Esophagus muscularis mucosa (tissue), 4 donors: ENCODE results near the gene CD22. TPM values are rescaled to one million over a fixed set of nuclear protein-coding genes. Genes with fewer than 3 reads are reported as not detected.
"Not testable (repeated sequence)": the region's sequence is repeated elsewhere in the genome, so short reads cannot be mapped to it uniquely, and the experiment has no call there.

Source experiments
- DNase-seq: peaks from one replicate; pipeline ENCODE4 v3.0.0-alpha.2; 2017; ENCODE audit errors: extremely low spot score
- H3K27ac ChIP-seq, 4 donors: fragments of 200-600 bp; sonication (generic); replicated peaks in 1 of 4; 1 replicate in 3 of 4; 2 replicates in 1 of 4; pipeline ENCODE4 v1.5.1; 2016 to 2019; ENCODE audit warnings: mild to moderate bottlenecking in 1 of 4
- H3K27me3 ChIP-seq, 4 donors: fragments of 200-600 bp; sonication (generic); one replicate each; pipeline versions ENCODE4 v1.5.1 to v1.6.0; 2016 to 2019
- H3K36me3 ChIP-seq, 4 donors: fragments of 200-600 bp; sonication (generic); one replicate each; pipeline ENCODE4 v1.5.1; 2016 to 2019
- H3K4me1 ChIP-seq, 4 donors: fragments of 200-600 bp; sonication (generic); one replicate each; pipeline ENCODE4 v1.5.1; 2016 to 2019
- H3K4me3 ChIP-seq, 4 donors: fragments of 200-600 bp; sonication (generic); 1 replicate in 2 of 4; 2 replicates in 2 of 4; pipeline ENCODE4 v1.5.1; 2016 to 2019; ENCODE audit warnings: mild to moderate bottlenecking in 4 of 4, moderate library complexity in 1 of 4
- H3K9me3 ChIP-seq, 4 donors: fragments of 200-600 bp; sonication (generic); 1 replicate in 3 of 4; 2 replicates in 1 of 4; pipeline ENCODE4 v1.5.1; 2016 to 2019
- CTCF ChIP-seq, 3 experiments: fragments of 200-600 bp in 2 of 3; fragments of 450-650 bp in 1 of 3; sonication (generic) in 2 of 3; IDR thresholded peaks; one replicate each; pipeline ENCODE4 v1.5.1; 2017 to 2019; ENCODE audit warnings: antibody characterized with exemption in 3 of 3, mild to moderate bottlenecking in 2 of 3, moderate library complexity in 1 of 3
- EP300 ChIP-seq: sonication (generic); formaldehyde crosslinking; IDR thresholded peaks from one replicate; pipeline ENCODE4 v1.6.1; 2017; ENCODE audit warnings: antibody characterized with exemption
- POLR2A ChIP-seq: fragments of 450-650 bp; IDR thresholded peaks from one replicate; pipeline ENCODE4 v1.6.1; 2017; ENCODE audit warnings: antibody characterized with exemption, moderate library complexity, mild to moderate bottlenecking, low read depth
- POLR2AphosphoS5 ChIP-seq, 2 donors: sonication (generic); formaldehyde crosslinking; IDR thresholded peaks; one replicate each; pipeline ENCODE4 v1.6.1; 2017; ENCODE audit warnings: antibody characterized with exemption in 2 of 2
- WGBS: methylation state at CpG from one replicate; pipeline ENCODE4 v1.1.5; 2018; 5-methylcytosine and 5-hydroxymethylcytosine counted together
- intact Hi-C: fragments of 100-400 bp; cut with DNase I; formaldehyde crosslinking; loops from one replicate; pipeline ENCODE4 v1.15.1; 2023
- total RNA-seq, 4 donors: library from RNA; depleted of rRNA; stranded (reverse); fragments of >200 nt; gene quantifications; one replicate each; pipeline versions ENCODE4 v1.1.0 to v1.2.1, GENCODE V29; 2016

CD22 gene
- total RNA-seq, 4 donors from 2014 or later: 2.3 to 12.5 (median 3.7) TPM

GRCh38 chr19:35375505-35376307 lies 46.7 kb downstream of the CD22 start:
- TF ChIP-seq POLR2A (no peak), POLR2AphosphoS5 (IDR thresholded peaks at IDR 0.05) (no peak), EP300 (no peak), CTCF (IDR thresholded peaks at IDR 0.05) (no peak)
- peak; percentile 42 for DNase-seq
- H3K27me3 ChIP-seq: peaks cover 0 to 10% (median 0%) of the 10 kb centered on the region in 4 donors
- H3K9me3 ChIP-seq: peaks cover 0 to 4% (median 2%) of the 10 kb centered on the region in 4 donors
- 74% methylated on average over 12 of the region's 12 CpGs for WGBS
- no peaks in the 10 kb centered on the region for H3K36me3 ChIP-seq
- intact Hi-C loops: no loop called here
- no peak overlapping the region for H3K4me3 ChIP-seq
- H3K4me1 ChIP-seq: no peaks in the 10 kb centered on the region
- H3K27ac ChIP-seq: no peak overlapping the region

DNA sequence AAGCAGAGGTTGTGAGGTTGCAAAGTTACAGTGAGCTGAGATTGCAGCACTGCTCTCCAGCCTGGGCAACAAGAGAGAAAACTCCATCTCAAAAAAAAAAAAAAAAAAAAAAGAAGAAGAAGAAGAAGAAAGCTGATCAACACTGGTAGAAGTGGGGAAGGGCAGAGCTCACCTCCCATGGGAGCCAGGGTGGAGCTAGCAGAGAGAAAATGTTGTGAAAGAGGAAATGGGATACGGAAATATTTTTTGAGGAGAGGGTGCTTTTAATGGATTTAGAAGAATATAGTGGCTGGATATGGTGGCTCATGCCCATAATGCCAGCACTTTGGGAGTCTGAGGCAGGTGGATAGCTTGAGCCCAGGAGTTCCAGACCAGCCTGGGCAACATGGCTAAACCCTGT lies 48.7 kb downstream of the CD22 start:
- H3K27ac ChIP-seq: no peak overlapping the region
- 55% methylated on average over 1 of the region's 1 CpG for WGBS
- H3K27me3 ChIP-seq: peaks cover 0 to 17% (median 0%) of the 10 kb centered on the region in 4 donors
- intact Hi-C loops: no loop called here
- H3K4me3 ChIP-seq: no peak overlapping the region
- DNase-seq: peak; percentile 26
- peaks cover 0 to 4% (median 2%) of the 10 kb centered on the region in 4 donors for H3K9me3 ChIP-seq
- H3K4me1 ChIP-seq: no peaks in the 10 kb centered on the region
- H3K36me3 ChIP-seq: no peaks in the 10 kb centered on the region
- TF ChIP-seq CTCF (IDR thresholded peaks at IDR 0.05) (no peak), POLR2AphosphoS5 (IDR thresholded peaks at IDR 0.05) (no peak), EP300 (no peak), POLR2A (no peak)

DNA sequence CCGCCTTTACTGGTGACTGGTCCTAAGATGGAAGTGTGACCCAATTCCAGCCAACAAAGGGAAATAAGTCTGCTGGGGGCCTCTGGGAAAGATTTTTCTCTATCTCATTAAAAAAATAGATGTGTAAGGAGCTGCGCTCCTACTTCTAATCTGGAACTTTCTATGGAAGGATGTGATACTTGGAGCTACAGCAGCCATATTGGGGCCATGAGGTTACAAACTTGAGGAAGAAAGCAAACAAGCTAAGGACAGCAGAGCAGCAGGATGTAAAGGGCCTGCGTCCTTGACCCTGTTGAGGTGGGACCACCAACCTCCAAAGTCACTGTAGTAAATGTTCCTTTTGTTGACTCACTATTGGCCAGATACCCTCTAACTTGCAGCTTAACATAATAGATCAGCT lies 49.4 kb downstream of the CD22 start:
- Histone ChIP-seq H3K4me3 (no peak overlapping the region), H3K27ac (no peak overlapping the region), H3K4me1 (no peaks in the 10 kb centered on the region), H3K27me3 (peaks cover 0 to 23% (median 0%) of the 10 kb centered on the region in 4 donors), H3K36me3 (no peaks in the 10 kb centered on the region), H3K9me3 (peaks cover 0 to 4% (median 2%) of the 10 kb centered on the region in 4 donors)
- peak; percentile 53 for DNase-seq
- 91% methylated on average over 3 of the region's 3 CpGs for WGBS
- intact Hi-C loops: no loop called here
- TF ChIP-seq POLR2A (no peak), POLR2AphosphoS5 (IDR thresholded peaks at IDR 0.05) (no peak)

GRCh38 chr19:35379545-35379944 lies 50.6 kb downstream of the CD22 start:
- WGBS: 94% methylated on average over 5 of the region's 5 CpGs
- not testable (repeated sequence) for H3K9me3 ChIP-seq

DNA sequence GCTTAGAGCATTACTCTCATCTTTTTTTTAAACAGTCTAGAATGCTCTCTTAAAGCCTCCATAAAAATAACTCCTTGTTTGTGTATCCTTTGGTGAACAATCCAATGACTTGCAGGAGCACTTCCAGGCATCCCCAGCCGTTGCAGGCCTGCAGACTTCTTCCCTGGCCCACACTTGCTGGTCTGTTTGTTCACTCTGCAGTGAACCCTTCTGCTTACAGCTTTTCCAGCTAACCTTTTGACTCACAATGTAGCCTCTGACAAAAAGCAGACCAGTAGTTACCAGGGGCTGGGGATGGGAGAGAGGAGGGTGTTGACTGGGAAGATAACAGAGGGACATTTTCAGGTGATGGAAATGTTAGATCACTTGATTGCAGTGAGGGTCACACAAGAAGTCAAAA lies 51.0 kb downstream of the CD22 start:
- intact Hi-C loops: no loop called here
- Histone ChIP-seq H3K4me3 (no peak overlapping the region), H3K27ac (no peak overlapping the region), H3K4me1 (no peaks in the 10 kb centered on the region), H3K9me3 (peaks cover 0 to 4% (median 2%) of the 10 kb centered on the region in 4 donors), H3K27me3 (peaks cover 0 to 31% (median 0%) of the 10 kb centered on the region in 4 donors), H3K36me3 (no peaks in the 10 kb centered on the region)
- 15% methylated on average over 1 of the region's 1 CpG for WGBS
- peak; percentile 39 for DNase-seq
- TF ChIP-seq EP300 (no peak), CTCF (IDR thresholded peaks at IDR 0.05) (no peak), POLR2AphosphoS5 (IDR thresholded peaks at IDR 0.05) (no peak), POLR2A (no peak)

More at GRCh38 chr19:35379545-35379944, 50.6 kb downstream of the CD22 start:
- H3K4me1 ChIP-seq, H3K4me3 ChIP-seq, H3K27ac ChIP-seq, H3K36me3 ChIP-seq, intact Hi-C loops: not testable (repeated sequence)
- peak; percentile 12 for DNase-seq
- peaks cover 0 to 26% (median 0%) of the 10 kb centered on the region in 4 donors for H3K27me3 ChIP-seq
